Tracheal epithelial cell (primary cell): Measurements from ENCODE around the gene PEAK3. TPM values are rescaled to one million over a fixed set of nuclear protein-coding genes. Genes with fewer than 3 reads are reported as not detected.

Source experiments
- total RNA-seq: library from RNA; depleted of rRNA; stranded (reverse); fragments of >200 nt; gene quantifications from 2 replicates; pipeline ENCODE4 v1.2.1, GENCODE V29; 2014

PEAK3 gene, protein sequence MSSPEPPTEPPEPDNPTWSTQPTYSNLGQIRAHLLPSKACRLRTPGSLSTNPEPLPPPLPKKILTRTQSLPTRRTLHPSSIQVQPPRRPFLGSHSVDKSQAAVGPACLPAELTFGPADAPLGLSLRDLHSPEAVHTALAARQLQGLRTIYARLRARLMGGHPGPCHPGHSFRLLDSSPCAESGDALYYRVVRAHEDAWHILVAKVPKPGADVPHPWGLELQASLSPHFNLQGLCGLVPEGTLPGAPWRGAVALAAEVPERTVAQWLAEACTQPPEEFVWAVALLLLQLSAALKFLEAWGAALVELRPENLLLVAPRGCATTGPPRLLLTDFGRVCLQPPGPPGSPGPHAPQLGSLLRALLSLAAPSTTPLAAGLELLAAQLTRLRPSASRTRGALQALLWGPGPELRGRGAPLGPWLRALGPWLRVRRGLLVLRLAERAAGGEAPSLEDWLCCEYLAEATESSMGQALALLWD
- total RNA-seq = not detected in 2 replicates

GRCh38 chr19:2282062-2282861 is at the start of gene PEAK3:
Gene PEAK3, minus strand, starts transcription at chr19:2282175. Its CDS starts 1,244 bp downstream, at chr19:2280931.

DNA sequence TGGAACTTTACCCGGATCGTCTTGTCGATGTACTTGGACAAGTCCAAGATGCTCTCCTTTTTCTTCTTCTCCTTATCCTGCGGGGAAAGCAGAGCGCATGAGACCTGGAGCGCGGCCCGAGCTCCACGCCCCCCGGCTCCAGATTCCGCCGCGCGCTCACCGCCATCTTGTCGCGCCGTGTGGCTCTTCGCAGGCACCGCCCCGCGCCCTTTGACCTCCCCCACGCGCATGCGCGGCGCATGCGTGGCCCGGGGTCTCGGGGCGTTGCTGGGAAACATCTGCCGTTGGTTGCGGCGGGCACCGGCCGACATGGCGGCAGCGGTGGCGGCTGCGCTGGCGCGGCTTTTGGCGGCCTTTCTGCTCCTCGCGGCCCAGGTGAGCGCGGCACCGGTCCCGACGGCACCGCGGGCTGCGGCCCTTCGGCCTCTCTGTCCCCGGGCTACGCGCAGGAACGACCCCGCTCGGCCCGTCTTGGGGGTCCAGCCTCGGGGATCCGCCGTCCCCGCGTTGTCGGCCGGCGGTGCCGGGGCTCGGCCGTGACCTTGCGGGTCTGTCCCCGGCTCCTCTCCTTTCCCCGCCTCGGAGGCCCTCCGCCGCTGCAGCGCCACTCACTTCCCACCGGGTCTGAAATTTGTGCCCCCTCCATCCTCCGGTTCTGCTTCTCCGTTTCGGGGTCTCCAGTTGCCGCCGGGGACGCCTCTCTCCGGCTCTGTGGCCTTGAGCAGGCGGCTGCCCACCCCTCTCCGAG is 46.6 kb upstream of the PEAK3 start, which contains the start of the genes LSM7 and SPPL2B:
Gene LSM7, minus strand, starts transcription at position 186 of the 748 bp plus-strand sequence. Its CDS starts 20 bp downstream, at position 166.
Gene SPPL2B, plus strand, starts transcription at position 284 of the 748 bp plus-strand sequence. Its CDS starts 26 bp downstream, at position 310.

GRCh38 chr19:2308114-2308556 is 26.2 kb upstream of the PEAK3 start, which contains the start of gene LINGO3:
Gene LINGO3, minus strand, starts transcription at chr19:2308154. Its CDS starts 16,378 bp downstream, at chr19:2291776.

DNA sequence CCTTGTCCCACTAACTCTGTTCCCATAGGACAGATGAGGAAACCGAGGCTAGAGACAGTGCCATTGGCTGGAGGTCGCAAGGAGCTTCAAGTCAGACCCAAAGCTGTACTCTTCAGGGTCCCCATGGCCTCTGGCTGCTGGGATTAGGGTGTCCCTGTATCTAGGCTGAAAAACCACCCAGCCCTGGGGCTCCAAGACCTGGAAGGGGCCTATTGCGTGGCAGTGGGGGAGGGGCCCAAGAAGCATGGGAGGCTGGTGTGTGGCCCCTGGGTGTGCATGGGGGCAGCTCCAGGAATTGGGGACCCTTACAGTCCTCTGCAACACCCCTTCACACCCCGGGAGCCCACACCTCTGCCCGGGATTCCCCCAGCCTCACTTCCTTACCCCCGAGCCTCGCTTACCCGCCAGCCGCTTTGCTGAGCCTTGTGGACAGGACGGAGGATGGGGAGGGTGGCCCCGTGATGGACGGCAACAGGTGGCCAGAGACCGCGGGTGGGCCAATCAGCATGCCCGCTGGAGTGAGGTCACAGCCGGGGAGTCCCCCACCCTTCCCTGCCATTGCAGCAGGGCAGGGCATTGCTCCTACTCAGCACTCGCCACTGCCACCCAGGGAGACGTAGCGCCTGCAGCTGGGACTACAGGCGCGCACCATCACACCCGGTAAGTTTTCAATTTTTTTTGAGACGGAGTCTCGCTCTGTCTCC is 25.8 kb downstream of the PEAK3 start, which contains the start of gene JSRP1:
Gene JSRP1, minus strand, starts transcription at position 436 of the 704 bp plus-strand sequence. CDS start 1,103 bp downstream, outside the sequence.

DNA sequence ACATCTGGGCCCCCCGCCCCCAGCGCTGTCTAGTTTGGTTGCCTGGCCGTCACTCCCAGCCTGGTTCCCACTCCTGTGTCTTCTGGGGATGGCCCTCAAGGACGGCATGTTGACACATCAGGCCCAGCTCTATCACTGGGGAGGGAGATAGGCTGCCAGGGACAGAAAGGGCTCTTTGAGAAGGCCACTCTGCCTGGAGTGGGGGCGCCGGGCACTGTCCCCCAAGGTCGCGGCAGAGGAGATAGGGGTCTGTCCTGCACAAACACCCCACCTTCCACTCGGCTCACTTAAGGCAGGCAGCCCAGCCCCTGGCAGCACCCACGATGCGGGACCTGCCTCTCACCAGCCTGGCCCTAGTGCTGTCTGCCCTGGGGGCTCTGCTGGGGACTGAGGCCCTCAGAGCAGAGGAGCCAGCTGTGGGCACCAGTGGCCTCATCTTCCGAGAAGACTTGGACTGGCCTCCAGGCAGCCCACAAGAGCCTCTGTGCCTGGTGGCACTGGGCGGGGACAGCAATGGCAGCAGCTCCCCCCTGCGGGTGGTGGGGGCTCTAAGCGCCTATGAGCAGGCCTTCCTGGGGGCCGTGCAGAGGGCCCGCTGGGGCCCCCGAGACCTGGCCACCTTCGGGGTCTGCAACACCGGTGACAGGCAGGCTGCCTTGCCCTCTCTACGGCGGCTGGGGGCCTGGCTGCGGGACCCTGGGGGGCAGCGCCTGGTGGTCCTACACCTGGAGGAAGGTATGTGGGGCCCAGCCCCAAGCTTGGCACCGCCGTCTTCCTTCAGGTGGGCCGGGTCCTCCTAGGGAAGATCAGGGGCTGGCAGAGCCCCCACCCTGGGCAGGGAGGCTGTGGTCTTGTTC is 32.7 kb downstream of the PEAK3 start, which contains the start of gene AMH:
Gene AMH, plus strand, starts transcription at position 314 of the 857 bp plus-strand sequence. Its CDS starts 10 bp downstream, at position 324.

GRCh38 chr19:2236314-2237050 is 45.5 kb downstream of the PEAK3 start, which contains the start of the genes PLEKHJ1 and SF3A2:
Gene PLEKHJ1, minus strand, starts transcription at chr19:2236329. Its CDS starts 81 bp downstream, at chr19:2236248.
Gene SF3A2, plus strand, starts transcription at chr19:2236824. Its CDS starts 6,595 bp downstream, at chr19:2243419.

Other genes with a start within 250 kb of the PEAK3 start
- gene MKNK2, start 230.9 kb downstream of the PEAK3 start, total RNA-seq = 507 and 547 TPM in 2 replicates
- gene MOB3A, start 185.8 kb downstream of the PEAK3 start, total RNA-seq = 37.3 and 39.3 TPM in 2 replicates
- 2.6 and 4.6 TPM in 2 replicates for gene IZUMO4, start 185.3 kb downstream of the PEAK3 start, total RNA-seq
- 85.7 and 126 TPM in 2 replicates for gene AP3D1, start 130.6 kb downstream of the PEAK3 start, total RNA-seq
- gene DOT1L, start 118.2 kb downstream of the PEAK3 start, total RNA-seq = 4.8 and 9.4 TPM in 2 replicates
- 56.3 and 73.0 TPM in 2 replicates for gene PLEKHJ1, start 45.8 kb downstream of the PEAK3 start, total RNA-seq
- 22.2 and 38.4 TPM in 2 replicates for gene SF3A2, start 45.4 kb downstream of the PEAK3 start, total RNA-seq
- gene AMH, start 32.9 kb downstream of the PEAK3 start, total RNA-seq = not detected in 2 replicates
- gene JSRP1, start 25.8 kb downstream of the PEAK3 start, total RNA-seq = 0.72 TPM in 1 of 2 replicates, not detected in the other
- gene LINGO3, start 26.0 kb upstream of the PEAK3 start, total RNA-seq = not detected in 2 replicates
- 79.3 and 157 TPM in 2 replicates for gene LSM7, start 46.4 kb upstream of the PEAK3 start, total RNA-seq
- 12.4 and 15.7 TPM in 2 replicates for gene SPPL2B, start 46.5 kb upstream of the PEAK3 start, total RNA-seq
- not detected in 2 replicates for gene TMPRSS9, start 78.1 kb upstream of the PEAK3 start, total RNA-seq
- gene TIMM13, start 145.4 kb upstream of the PEAK3 start, total RNA-seq = 35.4 and 39.2 TPM in 2 replicates
- gene LMNB2, start 174.8 kb upstream of the PEAK3 start, total RNA-seq = 42.4 and 74.2 TPM in 2 replicates
- 12.8 and 29.6 TPM in 2 replicates for gene GADD45B, start 194.0 kb upstream of the PEAK3 start, total RNA-seq